Measurements from ENCODE around the gene MAPK10.

DNA sequence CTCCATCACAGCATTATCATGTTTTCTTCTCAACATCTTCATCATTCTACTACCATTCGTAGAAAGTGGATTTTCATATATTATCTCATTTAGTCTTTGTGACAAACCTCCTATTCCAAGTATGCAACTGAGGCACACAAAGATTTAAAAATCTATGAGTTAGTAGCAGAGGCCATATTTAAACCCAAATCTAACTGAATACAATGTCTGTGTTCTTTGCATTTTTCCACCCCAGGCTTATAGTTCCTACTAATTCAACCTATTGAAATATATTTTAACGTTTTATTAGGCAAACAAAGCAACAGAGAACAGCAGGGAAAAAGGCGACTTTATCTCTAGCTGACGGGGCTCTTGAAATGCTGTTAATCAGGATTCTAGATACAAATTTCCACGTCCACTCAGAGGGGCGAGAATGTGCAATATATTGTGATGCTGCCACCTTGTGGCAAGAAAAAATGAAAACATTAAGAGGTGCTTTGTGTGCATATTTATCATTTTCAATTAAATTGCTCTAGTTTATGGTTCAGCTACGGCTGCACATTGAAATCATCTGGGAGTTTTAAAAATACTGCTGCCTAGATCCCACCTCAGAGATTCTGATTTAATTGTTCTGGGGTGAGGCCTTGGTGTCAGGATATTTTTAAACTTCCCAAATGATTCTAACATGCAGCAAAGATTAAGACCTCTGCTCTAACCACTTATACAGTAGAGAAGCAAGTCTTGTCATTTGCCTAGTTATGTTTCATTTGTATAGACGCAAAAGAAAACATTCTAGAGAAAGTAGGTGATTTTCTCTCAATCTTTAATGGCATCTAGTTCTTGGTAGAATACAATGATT is 315.9 kb downstream of the MAPK10 start:
- TF ChIP-seq, protein P1, sequence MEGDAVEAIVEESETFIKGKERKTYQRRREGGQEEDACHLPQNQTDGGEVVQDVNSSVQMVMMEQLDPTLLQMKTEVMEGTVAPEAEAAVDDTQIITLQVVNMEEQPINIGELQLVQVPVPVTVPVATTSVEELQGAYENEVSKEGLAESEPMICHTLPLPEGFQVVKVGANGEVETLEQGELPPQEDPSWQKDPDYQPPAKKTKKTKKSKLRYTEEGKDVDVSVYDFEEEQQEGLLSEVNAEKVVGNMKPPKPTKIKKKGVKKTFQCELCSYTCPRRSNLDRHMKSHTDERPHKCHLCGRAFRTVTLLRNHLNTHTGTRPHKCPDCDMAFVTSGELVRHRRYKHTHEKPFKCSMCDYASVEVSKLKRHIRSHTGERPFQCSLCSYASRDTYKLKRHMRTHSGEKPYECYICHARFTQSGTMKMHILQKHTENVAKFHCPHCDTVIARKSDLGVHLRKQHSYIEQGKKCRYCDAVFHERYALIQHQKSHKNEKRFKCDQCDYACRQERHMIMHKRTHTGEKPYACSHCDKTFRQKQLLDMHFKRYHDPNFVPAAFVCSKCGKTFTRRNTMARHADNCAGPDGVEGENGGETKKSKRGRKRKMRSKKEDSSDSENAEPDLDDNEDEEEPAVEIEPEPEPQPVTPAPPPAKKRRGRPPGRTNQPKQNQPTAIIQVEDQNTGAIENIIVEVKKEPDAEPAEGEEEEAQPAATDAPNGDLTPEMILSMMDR (conservative IDR thresholded peaks at IDR 0.05; ENCODE audit: low read depth, low read length), result peak; percentile 71
- TF ChIP-seq EZH2 (IDR thresholded peaks at IDR 0.05; ENCODE audit: low read length, unreplicated experiment), result no peak
- no peak for TF ChIP-seq EZH2phosphoT487 (IDR thresholded peaks at IDR 0.05; ENCODE audit: borderline replicate concordance, low read length)

All from PC-3 (cell line).